OCI-LY3 (cell line): ENCODE results near the gene USH2A.

Experiments
- EZH2phosphoT487 ChIP-seq: fragments of 200-600 bp; shearing (Covaris generic); IDR thresholded peaks from 2 replicates; pipeline ENCODE4 v1.6.1; 2018; ENCODE audit warnings: antibody characterized with exemption, mixed run types, low read depth
- TF ChIP-seq, protein P1 (sequence below): fragments of 200-600, 300-600 bp; sonication (generic); IDR thresholded peaks from 2 replicates; pipeline ENCODE4 v1.5.1; 2014; ENCODE audit warnings: antibody characterized with exemption, low read length, low read depth

- TF ChIP-seq, protein P1, sequence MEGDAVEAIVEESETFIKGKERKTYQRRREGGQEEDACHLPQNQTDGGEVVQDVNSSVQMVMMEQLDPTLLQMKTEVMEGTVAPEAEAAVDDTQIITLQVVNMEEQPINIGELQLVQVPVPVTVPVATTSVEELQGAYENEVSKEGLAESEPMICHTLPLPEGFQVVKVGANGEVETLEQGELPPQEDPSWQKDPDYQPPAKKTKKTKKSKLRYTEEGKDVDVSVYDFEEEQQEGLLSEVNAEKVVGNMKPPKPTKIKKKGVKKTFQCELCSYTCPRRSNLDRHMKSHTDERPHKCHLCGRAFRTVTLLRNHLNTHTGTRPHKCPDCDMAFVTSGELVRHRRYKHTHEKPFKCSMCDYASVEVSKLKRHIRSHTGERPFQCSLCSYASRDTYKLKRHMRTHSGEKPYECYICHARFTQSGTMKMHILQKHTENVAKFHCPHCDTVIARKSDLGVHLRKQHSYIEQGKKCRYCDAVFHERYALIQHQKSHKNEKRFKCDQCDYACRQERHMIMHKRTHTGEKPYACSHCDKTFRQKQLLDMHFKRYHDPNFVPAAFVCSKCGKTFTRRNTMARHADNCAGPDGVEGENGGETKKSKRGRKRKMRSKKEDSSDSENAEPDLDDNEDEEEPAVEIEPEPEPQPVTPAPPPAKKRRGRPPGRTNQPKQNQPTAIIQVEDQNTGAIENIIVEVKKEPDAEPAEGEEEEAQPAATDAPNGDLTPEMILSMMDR: no peak
- no peak for TF ChIP-seq EZH2phosphoT487
Observed at GRCh38 chr1:216366979-216367378, 56.3 kb downstream of the USH2A start.
